OCI-LY3 (cell line): ENCODE measurements around the gene PVRIG.
"Not testable (repeated sequence)": the region's sequence is repeated elsewhere in the genome, so short reads cannot be mapped to it uniquely, and the experiment has no call there.

Experiments used
- H2AFZ ChIP-seq: fragments of 200-600, 300-600 bp; shearing (Covaris generic); 2 replicates; pipeline ENCODE4 v1.6.0; 2014; ENCODE audit warnings: antibody characterized with exemption, low read depth, low read length
- H3K27ac ChIP-seq: fragments of 200-600, 300-600 bp; sonication (generic); 2 replicates; pipeline ENCODE4 v1.5.1; 2014; ENCODE audit warnings: mild to moderate bottlenecking, low read length, moderate library complexity, mixed read lengths
- H3K27me3 ChIP-seq: fragments of 200-600, 300-600 bp; sonication (generic); 2 replicates; pipeline ENCODE4 v1.6.1; 2014; ENCODE audit warnings: low read depth, low read length, mixed read lengths
- H3K36me3 ChIP-seq: fragments of 200-600, 300-600 bp; sonication (generic); replicated peaks from 2 replicates; pipeline ENCODE3; 2014; ENCODE audit warnings: low read depth, low read length, mixed read lengths
- H3K4me1 ChIP-seq: fragments of 300-600, 200-600 bp; sonication (generic); 2 replicates; pipeline ENCODE4 v1.6.1; 2014; ENCODE audit warnings: low read length, mixed read lengths
- H3K4me2 ChIP-seq: fragments of 200-600, 300-600 bp; sonication (generic); 2 replicates; pipeline ENCODE4 v1.6.1; 2014; ENCODE audit warnings: low read length, mixed read lengths
- H3K4me3 ChIP-seq: fragments of 300-600, 200-600 bp; sonication (generic); 2 replicates; pipeline ENCODE4 v1.5.1; 2014; ENCODE audit warnings: antibody characterized with exemption, mild to moderate bottlenecking, low read length, moderate library complexity
- H3K79me2 ChIP-seq: fragments of 300-600, 200-600 bp; shearing (Covaris generic); 2 replicates; pipeline ENCODE4 v1.6.1; 2014; ENCODE audit warnings: mild to moderate bottlenecking, low read length, mixed read lengths
- H3K9ac ChIP-seq: fragments of 300-600, 200-600 bp; shearing (Covaris generic); 2 replicates; pipeline ENCODE4 v1.6.0; 2014; ENCODE audit warnings: mild to moderate bottlenecking, low read length, moderate library complexity
- H3K9me3 ChIP-seq: fragments of 200-600, 300-600 bp; shearing (Covaris generic); 2 replicates; pipeline ENCODE4 v1.6.1; 2014; ENCODE audit warnings: low read length, mixed read lengths; ENCODE audit not compliant: insufficient read depth
- H4K20me1 ChIP-seq: fragments of 200-600, 300-600 bp; sonication (generic); 2 replicates; pipeline ENCODE4 v1.6.1; 2016; ENCODE audit warnings: low read length, mixed read lengths; ENCODE audit not compliant: insufficient read depth
- EZH2phosphoT487 ChIP-seq: fragments of 200-600 bp; shearing (Covaris generic); IDR thresholded peaks from 2 replicates; pipeline ENCODE4 v1.6.1; 2018; ENCODE audit warnings: antibody characterized with exemption, mixed run types, low read depth
- TF ChIP-seq, protein P1 (sequence below): fragments of 200-600, 300-600 bp; sonication (generic); IDR thresholded peaks from 2 replicates; pipeline ENCODE4 v1.5.1; 2014; ENCODE audit warnings: antibody characterized with exemption, low read length, low read depth

The PVRIG gene

DNA sequence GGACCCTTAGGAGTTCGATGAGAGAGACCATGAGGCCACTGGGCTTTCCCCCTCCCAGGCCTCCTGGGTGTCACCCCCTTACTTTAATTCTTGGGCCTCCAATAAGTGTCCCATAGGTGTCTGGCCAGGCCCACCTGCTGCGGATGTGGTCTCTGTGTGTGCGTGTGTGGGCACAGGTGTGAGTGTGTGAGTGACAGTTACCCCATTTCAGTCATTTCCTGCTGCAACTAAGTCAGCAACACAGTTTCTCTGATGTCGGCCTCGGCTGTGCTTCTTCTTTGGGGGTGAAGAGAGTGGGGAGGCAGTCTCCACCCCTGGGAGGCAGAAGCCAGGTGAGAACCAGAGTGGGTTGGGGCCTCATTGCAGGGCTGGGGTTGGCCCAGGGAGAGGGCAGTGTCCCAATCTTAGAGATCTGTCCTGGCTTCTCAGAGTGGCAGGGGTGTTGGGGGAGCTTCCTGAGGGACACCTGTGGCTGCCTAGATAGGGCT lies 1.5 kb downstream of the PVRIG start:
- H3K4me2 ChIP-seq = peak overlapping the region; percentile 21; the same call in 1 of the 2 replicates
- no peak overlapping the region for H3K9ac ChIP-seq
- no peaks in the 10 kb centered on the region for H3K9me3 ChIP-seq
- no peak overlapping the region for H3K27ac ChIP-seq
- no peaks in the 10 kb centered on the region for H4K20me1 ChIP-seq
- H3K4me3 ChIP-seq = no peak overlapping the region
- no peak overlapping the region for H2AFZ ChIP-seq
- H3K27me3 ChIP-seq = no peaks in the 10 kb centered on the region
- TF ChIP-seq, protein P1, sequence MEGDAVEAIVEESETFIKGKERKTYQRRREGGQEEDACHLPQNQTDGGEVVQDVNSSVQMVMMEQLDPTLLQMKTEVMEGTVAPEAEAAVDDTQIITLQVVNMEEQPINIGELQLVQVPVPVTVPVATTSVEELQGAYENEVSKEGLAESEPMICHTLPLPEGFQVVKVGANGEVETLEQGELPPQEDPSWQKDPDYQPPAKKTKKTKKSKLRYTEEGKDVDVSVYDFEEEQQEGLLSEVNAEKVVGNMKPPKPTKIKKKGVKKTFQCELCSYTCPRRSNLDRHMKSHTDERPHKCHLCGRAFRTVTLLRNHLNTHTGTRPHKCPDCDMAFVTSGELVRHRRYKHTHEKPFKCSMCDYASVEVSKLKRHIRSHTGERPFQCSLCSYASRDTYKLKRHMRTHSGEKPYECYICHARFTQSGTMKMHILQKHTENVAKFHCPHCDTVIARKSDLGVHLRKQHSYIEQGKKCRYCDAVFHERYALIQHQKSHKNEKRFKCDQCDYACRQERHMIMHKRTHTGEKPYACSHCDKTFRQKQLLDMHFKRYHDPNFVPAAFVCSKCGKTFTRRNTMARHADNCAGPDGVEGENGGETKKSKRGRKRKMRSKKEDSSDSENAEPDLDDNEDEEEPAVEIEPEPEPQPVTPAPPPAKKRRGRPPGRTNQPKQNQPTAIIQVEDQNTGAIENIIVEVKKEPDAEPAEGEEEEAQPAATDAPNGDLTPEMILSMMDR = no peak
- TF ChIP-seq EZH2phosphoT487 = no peak
- H3K4me1 ChIP-seq = peaks cover 27% of the 10 kb centered on the region
- no peaks in the 10 kb centered on the region for H3K36me3 ChIP-seq
- no peaks in the 10 kb centered on the region for H3K79me2 ChIP-seq

- peaks cover 23% of the 10 kb centered on the region for H3K4me1 ChIP-seq
- no peak for TF ChIP-seq EZH2phosphoT487
- TF ChIP-seq, protein P1 = no peak
- H3K4me3 ChIP-seq = no peak overlapping the region
- no peak overlapping the region; the same call in 1 of the 2 replicates for H3K9ac ChIP-seq
- no peak overlapping the region for H2AFZ ChIP-seq
- no peaks in the 10 kb centered on the region for H3K9me3 ChIP-seq
- no peaks in the 10 kb centered on the region for H4K20me1 ChIP-seq
- H3K4me2 ChIP-seq = peak overlapping the region; percentile 21; the same call in 1 of the 2 replicates
- H3K36me3 ChIP-seq = no peaks in the 10 kb centered on the region
- H3K27me3 ChIP-seq = no peaks in the 10 kb centered on the region
- no peak overlapping the region for H3K27ac ChIP-seq
- no peaks in the 10 kb centered on the region for H3K79me2 ChIP-seq
Observed at GRCh38 chr7:100221767-100222444, 2.2 kb downstream of the PVRIG start.

- Histone ChIP-seq H3K4me3 (no peak overlapping the region), H3K4me1 (peaks cover 17% of the 10 kb centered on the region), H3K79me2 (no peaks in the 10 kb centered on the region), H2AFZ (no peak overlapping the region), H3K27me3 (no peaks in the 10 kb centered on the region), H3K27ac (no peak overlapping the region), H3K36me3 (no peaks in the 10 kb centered on the region), H3K4me2 (no peak overlapping the region), H3K9me3 (no peaks in the 10 kb centered on the region), H4K20me1 (no peaks in the 10 kb centered on the region), H3K9ac (no peak overlapping the region)
- TF ChIP-seq, protein P1 = no peak
- no peak for TF ChIP-seq EZH2phosphoT487
Observed at GRCh38 chr7:100222445-100223132, 2.8 kb downstream of the PVRIG start.

- not testable (repeated sequence) for H4K20me1 ChIP-seq, H3K4me2 ChIP-seq, H3K9ac ChIP-seq, H3K79me2 ChIP-seq, H2AFZ ChIP-seq, H3K27me3 ChIP-seq, H3K9me3 ChIP-seq, H3K27ac ChIP-seq, H3K36me3 ChIP-seq, H3K4me3 ChIP-seq
- H3K4me1 ChIP-seq = peaks cover 17% of the 10 kb centered on the region
Observed at GRCh38 chr7:100223376-100223927, 3.7 kb downstream of the PVRIG start.

DNA sequence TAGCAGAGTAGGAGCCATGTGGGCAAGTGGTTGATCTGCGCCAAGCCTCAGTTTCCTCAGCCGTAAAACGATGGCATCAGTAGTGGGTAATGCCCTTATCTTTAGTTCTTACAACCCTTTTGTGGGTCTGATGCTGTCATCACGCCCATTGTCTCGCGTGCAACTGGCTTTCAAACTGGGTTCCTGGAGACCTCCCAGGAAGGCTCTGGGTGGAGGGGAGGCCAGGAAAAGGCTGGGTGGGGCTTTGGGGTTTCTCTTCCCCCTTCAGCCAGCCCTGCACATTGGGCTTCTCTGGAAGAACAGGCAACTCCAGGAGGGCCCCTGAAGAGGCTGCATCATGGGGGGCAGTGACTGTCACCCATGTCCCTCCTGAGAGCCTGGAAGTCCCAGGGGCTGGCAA lies 5.1 kb downstream of the PVRIG start:
- H3K27ac ChIP-seq, H3K27me3 ChIP-seq, H4K20me1 ChIP-seq, H2AFZ ChIP-seq, H3K9ac ChIP-seq, H3K9me3 ChIP-seq, H3K4me3 ChIP-seq, H3K4me2 ChIP-seq, H3K36me3 ChIP-seq, H3K79me2 ChIP-seq: not testable (repeated sequence)
- peaks cover 16% of the 10 kb centered on the region for H3K4me1 ChIP-seq

DNA sequence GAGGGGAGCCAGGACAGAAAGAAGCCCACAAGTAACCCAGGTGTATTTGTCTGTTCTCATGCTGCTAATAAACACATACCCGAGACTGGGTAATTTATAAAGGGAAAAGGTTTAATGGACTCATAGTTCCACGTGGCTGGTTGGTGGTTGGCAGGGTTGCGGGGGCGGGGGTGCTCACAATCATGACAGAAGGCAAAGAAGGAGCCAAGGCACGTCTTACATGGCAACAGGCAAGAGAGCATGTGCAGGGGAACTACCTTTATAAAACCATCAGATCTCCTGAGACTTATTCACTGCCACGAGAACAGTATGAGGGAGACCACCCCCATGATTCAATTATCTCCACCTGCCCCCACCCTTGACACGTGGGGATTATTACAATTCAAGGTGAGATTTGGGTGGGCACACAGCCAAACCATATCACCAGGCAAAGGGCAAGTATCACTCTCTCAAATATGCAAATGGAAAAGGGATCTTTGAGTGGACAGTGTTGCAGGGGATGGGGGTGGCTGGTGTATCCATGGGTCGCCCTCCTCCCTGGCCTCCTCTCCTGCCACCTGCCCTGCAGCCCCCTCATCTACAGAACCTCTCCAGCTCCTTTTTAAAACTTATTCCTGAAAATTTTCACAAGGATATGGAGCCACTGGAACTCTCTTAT lies 15.0 kb downstream of the PVRIG start:
- not testable (repeated sequence) for H3K4me3 ChIP-seq, H2AFZ ChIP-seq, H3K4me1 ChIP-seq, H3K9ac ChIP-seq, H3K79me2 ChIP-seq, H3K27me3 ChIP-seq, H3K27ac ChIP-seq, H3K9me3 ChIP-seq, H3K36me3 ChIP-seq, H4K20me1 ChIP-seq, H3K4me2 ChIP-seq
